HG03108 (cell line): ENCODE data around the gene CLIP4.

Source experiments
- ATAC-seq: cut with Tn5 transposase; IDR thresholded peaks from one replicate; pipeline ENCODE4 v1.9.1; 2021; ENCODE audit warnings: moderate library complexity; ENCODE audit not compliant: unreplicated experiment

The CLIP4 gene

GRCh38 chr2:29130295-29130694 lies 15.1 kb downstream of the CLIP4 start:
- ATAC-seq, result peak; percentile 58

- no peak for ATAC-seq
Observed at GRCh38 chr2:29134933-29135332, 19.7 kb downstream of the CLIP4 start.

- ATAC-seq, result no peak
Observed at GRCh38 chr2:29139152-29139551, 23.9 kb downstream of the CLIP4 start.

- ATAC-seq, result no peak
Observed at GRCh38 chr2:29139731-29140130, 24.5 kb downstream of the CLIP4 start.

GRCh38 chr2:29143657-29144056 lies 28.4 kb downstream of the CLIP4 start:
- no peak for ATAC-seq

- ATAC-seq, result no peak
Observed at GRCh38 chr2:29146197-29146596, 31.0 kb downstream of the CLIP4 start.

GRCh38 chr2:29147963-29148362 lies 32.7 kb downstream of the CLIP4 start:
- ATAC-seq, result no peak

- ATAC-seq, result no peak
Observed at GRCh38 chr2:29154610-29155009, 39.4 kb downstream of the CLIP4 start.

- no peak for ATAC-seq
Observed at GRCh38 chr2:29155578-29155977, 40.4 kb downstream of the CLIP4 start.

GRCh38 chr2:29157131-29157530 lies 41.9 kb downstream of the CLIP4 start:
- no peak for ATAC-seq

- ATAC-seq, result no peak
Observed at GRCh38 chr2:29159125-29159524, 43.9 kb downstream of the CLIP4 start.

GRCh38 chr2:29160184-29160583 lies 45.0 kb downstream of the CLIP4 start:
- no peak for ATAC-seq

- ATAC-seq, result no peak
Observed at GRCh38 chr2:29162204-29162928, 47.2 kb downstream of the CLIP4 start.

GRCh38 chr2:29164091-29164846 lies 49.1 kb downstream of the CLIP4 start:
- ATAC-seq, result no peak

GRCh38 chr2:29165362-29166241 lies 50.4 kb downstream of the CLIP4 start:
- ATAC-seq, result no peak

- no peak for ATAC-seq
Observed at GRCh38 chr2:29166242-29167039, 51.2 kb downstream of the CLIP4 start.

GRCh38 chr2:29174937-29175336 lies 59.7 kb downstream of the CLIP4 start:
- ATAC-seq, result no peak

GRCh38 chr2:29175338-29175737 lies 60.1 kb downstream of the CLIP4 start:
- no peak for ATAC-seq

- no peak for ATAC-seq
Observed at GRCh38 chr2:29182334-29182733, 67.1 kb downstream of the CLIP4 start.

- no peak for ATAC-seq
Observed at GRCh38 chr2:29182920-29183319, 67.7 kb downstream of the CLIP4 start.

- no peak for ATAC-seq
Observed at GRCh38 chr2:29184531-29184930, 69.3 kb downstream of the CLIP4 start.
